ENCODE data around the gene MNAT1. TPM values are rescaled to one million over a fixed set of nuclear protein-coding genes. Genes with fewer than 3 reads are reported as not detected.

MNAT1 gene
- total RNA-seq, 4 donors from 2014 or later = 4.2 to 30.3 (median 17.8) TPM

- WGBS, 2 donors (ENCODE audit: low coverage in 1 of 2) = 94 to 100% methylated on average over 1 to 7 of the region's 7 CpGs
- in situ Hi-C loops (cut with MboI; ENCODE audit: low pct_ligation_motif_present in 1 of 4, low pct_unique_long_range_greater_than_20kb in 1 of 4, low sequenced_read_pairs in 3 of 4) = no loop called here
- no peak for DNase-seq
- intact Hi-C loops (cut with DNase I; ENCODE audit: low total_unique reads) = no loop called here
- Histone ChIP-seq H3K4me1 (no peaks in the 10 kb centered on the region), H3K4me3 (no peak overlapping the region), H3K36me3 (no peaks in the 10 kb centered on the region), H3K9me3 (no peaks in the 10 kb centered on the region), H3K27ac (no peak overlapping the region), H3K27me3 (no peaks in the 10 kb centered on the region)
- TF ChIP-seq, protein P1, sequence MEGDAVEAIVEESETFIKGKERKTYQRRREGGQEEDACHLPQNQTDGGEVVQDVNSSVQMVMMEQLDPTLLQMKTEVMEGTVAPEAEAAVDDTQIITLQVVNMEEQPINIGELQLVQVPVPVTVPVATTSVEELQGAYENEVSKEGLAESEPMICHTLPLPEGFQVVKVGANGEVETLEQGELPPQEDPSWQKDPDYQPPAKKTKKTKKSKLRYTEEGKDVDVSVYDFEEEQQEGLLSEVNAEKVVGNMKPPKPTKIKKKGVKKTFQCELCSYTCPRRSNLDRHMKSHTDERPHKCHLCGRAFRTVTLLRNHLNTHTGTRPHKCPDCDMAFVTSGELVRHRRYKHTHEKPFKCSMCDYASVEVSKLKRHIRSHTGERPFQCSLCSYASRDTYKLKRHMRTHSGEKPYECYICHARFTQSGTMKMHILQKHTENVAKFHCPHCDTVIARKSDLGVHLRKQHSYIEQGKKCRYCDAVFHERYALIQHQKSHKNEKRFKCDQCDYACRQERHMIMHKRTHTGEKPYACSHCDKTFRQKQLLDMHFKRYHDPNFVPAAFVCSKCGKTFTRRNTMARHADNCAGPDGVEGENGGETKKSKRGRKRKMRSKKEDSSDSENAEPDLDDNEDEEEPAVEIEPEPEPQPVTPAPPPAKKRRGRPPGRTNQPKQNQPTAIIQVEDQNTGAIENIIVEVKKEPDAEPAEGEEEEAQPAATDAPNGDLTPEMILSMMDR (IDR thresholded peaks at IDR 0.05) = no peak
- TF ChIP-seq POLR2AphosphoS5 (IDR thresholded peaks at IDR 0.05) (no peak), EP300 (IDR thresholded peaks at IDR 0.05; ENCODE audit: low read depth) (no peak), POLR2A (IDR thresholded peaks at IDR 0.05) (no peak)
These were observed 78.4 kb downstream of the MNAT1 start for GRCh38 chr14:60812987-60813386.

- intact Hi-C loops (cut with DNase I; ENCODE audit: low total_unique reads) = no loop called here
- 84 to 92% methylated on average over 4 of the region's 4 CpGs for WGBS, 2 donors (ENCODE audit: low coverage in 1 of 2)
- no peak overlapping the region for H3K4me3 ChIP-seq
These were observed 80.8 kb downstream of the MNAT1 start for GRCh38 chr14:60815371-60815770.

DNA sequence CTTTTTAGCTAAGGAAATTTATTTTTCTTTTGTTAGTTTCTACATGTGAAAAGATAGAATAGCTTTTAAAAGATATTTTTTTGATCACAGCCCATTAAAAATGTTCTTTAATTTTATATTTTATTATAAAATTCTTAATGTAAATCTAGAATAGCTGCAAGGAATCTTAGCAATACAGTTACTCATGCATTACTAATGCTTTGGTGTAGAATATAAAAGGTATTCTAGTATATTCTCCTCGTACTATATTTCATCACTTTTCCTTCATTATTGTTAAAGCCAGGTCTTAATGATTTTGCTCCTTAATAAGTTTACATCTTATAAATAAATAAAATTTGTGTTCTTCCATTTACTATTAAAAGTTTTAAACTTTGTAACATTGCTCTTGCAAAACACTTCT, 82.6 kb downstream of the MNAT1 start:
- no peak for DNase-seq
- Histone ChIP-seq H3K27me3 (no peaks in the 10 kb centered on the region), H3K4me1 (peaks cover 0 to 3% (median 0%) of the 10 kb centered on the region in 4 donors), H3K36me3 (no peaks in the 10 kb centered on the region), H3K9me3 (no peaks in the 10 kb centered on the region), H3K4me3 (no peak overlapping the region), H3K27ac (no peak overlapping the region)
- TF ChIP-seq POLR2AphosphoS5 (IDR thresholded peaks at IDR 0.05) (no peak), POLR2A (IDR thresholded peaks at IDR 0.05) (no peak), EP300 (IDR thresholded peaks at IDR 0.05; ENCODE audit: low read depth) (no peak)
- TF ChIP-seq, protein P1 (IDR thresholded peaks at IDR 0.05) = no peak
- intact Hi-C loops (cut with DNase I; ENCODE audit: low total_unique reads) = no loop called here
- in situ Hi-C loops (cut with MboI; ENCODE audit: low pct_ligation_motif_present in 1 of 4, low pct_unique_long_range_greater_than_20kb in 1 of 4, low sequenced_read_pairs in 3 of 4) = no loop called here
- 100% methylated on average over 1 of the region's 1 CpG for WGBS, 2 donors (ENCODE audit: low coverage in 1 of 2)

More at GRCh38 chr14:60815371-60815770, 80.8 kb downstream of the MNAT1 start:
- Histone ChIP-seq H3K36me3 (no peaks in the 10 kb centered on the region), H3K4me1 (peaks cover 0 to 3% (median 0%) of the 10 kb centered on the region in 4 donors), H3K9me3 (no peaks in the 10 kb centered on the region), H3K27ac (no peak overlapping the region), H3K27me3 (no peaks in the 10 kb centered on the region)
- no peak for DNase-seq
- TF ChIP-seq POLR2A (IDR thresholded peaks at IDR 0.05) (no peak), EP300 (IDR thresholded peaks at IDR 0.05; ENCODE audit: low read depth) (no peak), POLR2AphosphoS5 (IDR thresholded peaks at IDR 0.05) (no peak)
- TF ChIP-seq, protein P1 (IDR thresholded peaks at IDR 0.05) = no peak
- in situ Hi-C loops (cut with MboI; ENCODE audit: low pct_ligation_motif_present in 1 of 4, low pct_unique_long_range_greater_than_20kb in 1 of 4, low sequenced_read_pairs in 3 of 4) = no loop called here

DNA sequence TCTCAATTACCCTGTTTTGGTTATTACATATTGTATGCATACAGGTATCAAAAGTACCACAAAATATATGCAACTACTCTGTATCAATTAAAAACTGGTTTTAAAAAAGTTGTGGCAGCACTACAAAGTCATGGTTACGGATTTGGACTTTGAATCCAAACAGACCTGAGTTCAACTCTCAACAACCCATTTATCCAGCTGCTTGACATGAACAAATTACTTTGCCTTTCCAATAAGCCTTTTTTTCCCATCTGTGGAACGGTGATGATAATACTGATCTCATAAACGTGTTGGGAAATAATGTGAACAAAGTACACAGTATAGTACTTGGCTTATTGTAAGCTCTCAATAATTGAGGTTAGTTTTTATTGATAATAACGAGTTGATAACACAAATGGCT, 85.0 kb downstream of the MNAT1 start:
- no peak overlapping the region for H3K4me3 ChIP-seq
- H3K9me3 ChIP-seq = no peaks in the 10 kb centered on the region
- H3K27ac ChIP-seq = no peak overlapping the region
- intact Hi-C loops (cut with DNase I; ENCODE audit: low total_unique reads) = no loop called here
- no peak for DNase-seq
- TF ChIP-seq, protein P1 (IDR thresholded peaks at IDR 0.05) = no peak
- TF ChIP-seq POLR2A (IDR thresholded peaks at IDR 0.05) (no peak), EP300 (IDR thresholded peaks at IDR 0.05; ENCODE audit: low read depth) (no peak), POLR2AphosphoS5 (IDR thresholded peaks at IDR 0.05) (no peak)
- H3K4me1 ChIP-seq = peaks cover 0 to 3% (median 0%) of the 10 kb centered on the region in 4 donors
- in situ Hi-C loops (cut with MboI; ENCODE audit: low pct_ligation_motif_present in 1 of 4, low pct_unique_long_range_greater_than_20kb in 1 of 4, low sequenced_read_pairs in 3 of 4) = no loop called here
- H3K36me3 ChIP-seq = no peaks in the 10 kb centered on the region
- no peaks in the 10 kb centered on the region for H3K27me3 ChIP-seq
- 53 to 72% methylated on average over 4 of the region's 4 CpGs for WGBS, 2 donors (ENCODE audit: low coverage in 1 of 2)

Measured in transverse colon (tissue), 4 donors.